A549 (cell line): ENCODE results near the gene UNC13C. TPM values are rescaled to one million over a fixed set of nuclear protein-coding genes. Genes with fewer than 3 reads are reported as not detected.

Source experiments
- ATAC-seq, 2 experiments: fragments of 200-7000 bp in 1 of 2; fragments of >200 bp in 1 of 2; cut with Nextera tagmentation in 1 of 2; cut with Tn5 transposase in 1 of 2; 3 replicates each; pipeline versions ENCODE4 v1.8.0 to v1.9.1; 2018 to 2020; ENCODE audit warnings: mild to moderate bottlenecking in 1 of 2, moderate library complexity in 1 of 2
- CTCF ChIA-PET: fragments of 300-600 bp; sonication (Branson Sonifier 250); formaldehyde crosslinking; extraction: SDS; loops from one replicate; lab custom pipeline; 2021; ENCODE audit warnings: antibody characterized with exemption, inconsistent platforms; lab: Yijun Ruan, JAX
- POLR2A ChIA-PET: fragments of 350-600 bp; formaldehyde crosslinking; extraction: SDS; loops from one replicate; lab custom pipeline; 2021; ENCODE audit warnings: antibody characterized with exemption, inconsistent platforms; lab: Yijun Ruan, JAX
- DNase-seq, 2 experiments: peaks; one replicate each; pipeline versions ENCODE4 v3.0.0 to v3.0.0-alpha.2; 2011 to 2016; ENCODE audit warnings: low read depth in 1 of 2, low spot score in 1 of 2
- FAIRE-seq: peaks from 2 replicates; lab custom pipeline; 2011; peaks lifted over from hg19 to GRCh38; lab: Jason Lieb, UNC
- H3K27ac ChIP-seq, 2 experiments: fragments of >200 bp; sonication (Bioruptor Twin); formaldehyde crosslinking; 3 replicates each; pipeline ENCODE4 v1.5.1; 2016 to 2017
- H3K4me1 ChIP-seq: fragments of >200 bp; sonication (Bioruptor Twin); formaldehyde crosslinking; 3 replicates; pipeline ENCODE4 v1.6.1; 2016
- H3K4me2 ChIP-seq: fragments of >200 bp; sonication (Bioruptor Twin); formaldehyde crosslinking; 3 replicates; pipeline ENCODE4 v1.6.1; 2016
- H3K4me3 ChIP-seq: fragments of >200 bp; sonication (Bioruptor Twin); formaldehyde crosslinking; 3 replicates; pipeline ENCODE4 v1.5.1; 2016
- H3K9me3 ChIP-seq: fragments of >200 bp; sonication (Bioruptor Twin); formaldehyde crosslinking; 3 replicates; pipeline ENCODE4 v1.6.1; 2016
- CBX2 ChIP-seq: fragments of 200-600 bp; sonication (generic); IDR thresholded peaks from 2 replicates; pipeline ENCODE4 v1.6.1; 2016; ENCODE audit warnings: low read depth, mild to moderate bottlenecking, borderline replicate concordance
- CBX8 ChIP-seq: fragments of 200-600 bp; sonication (generic); IDR thresholded peaks from 2 replicates; pipeline ENCODE4 v1.6.1; 2016
- CEBPB ChIP-seq, 2 experiments: fragments of >200 bp in 1 of 2; sonication (Bioruptor Twin) in 1 of 2; formaldehyde crosslinking in 1 of 2; IDR thresholded peaks; 2 replicates each; pipeline ENCODE4 v1.6.1; 2012 to 2016
- CTCF ChIP-seq: fragments of >200 bp; sonication (Bioruptor Twin); formaldehyde crosslinking; IDR thresholded peaks from 3 replicates; pipeline ENCODE4 v1.5.1; 2016
- EHF ChIP-seq: fragments of 250-450 bp; sonication (Bioruptor Pico); IDR thresholded peaks from 2 replicates; pipeline ENCODE4 v1.5.0; 2020; ENCODE audit warnings: mild to moderate bottlenecking
- EHMT2 ChIP-seq: fragments of 200-600 bp; sonication (generic); IDR thresholded peaks from 2 replicates; pipeline ENCODE4 v1.6.1; 2016; ENCODE audit warnings: antibody characterized with exemption, low read depth, mild to moderate bottlenecking, moderate library complexity
- ESRRA ChIP-seq: fragments of 150-350 bp; IDR thresholded peaks from 2 replicates; pipeline ENCODE4 v1.6.1; 2014; ENCODE audit warnings: mild to moderate bottlenecking, low read length, borderline replicate concordance
- FOSB ChIP-seq: fragments of 250-450 bp; sonication (Bioruptor Pico); IDR thresholded peaks from 2 replicates; pipeline ENCODE4 v1.5.0; 2020; ENCODE audit warnings: mild to moderate bottlenecking, moderate library complexity
- FOSL2 ChIP-seq, 2 experiments: fragments of 450-650 bp in 1 of 2; fragments of >200 bp in 1 of 2; sonication (Bioruptor Twin) in 1 of 2; formaldehyde crosslinking; IDR thresholded peaks; 2 replicates each; pipeline versions ENCODE4 v1.5.0 to v1.6.1; 2016 to 2020; ENCODE audit warnings: mild to moderate bottlenecking in 1 of 2, moderate library complexity in 1 of 2
- FOXS1 ChIP-seq: fragments of 250-450 bp; sonication (Bioruptor Pico); IDR thresholded peaks from 2 replicates; pipeline ENCODE4 v1.5.0; 2020; ENCODE audit warnings: mild to moderate bottlenecking, moderate library complexity
- HDAC2 ChIP-seq: fragments of 200-600 bp; sonication (generic); IDR thresholded peaks from 2 replicates; pipeline ENCODE4 v1.6.1; 2016
- HES2 ChIP-seq: fragments of >200 bp; sonication (Bioruptor Twin); formaldehyde crosslinking; IDR thresholded peaks from 2 replicates; pipeline ENCODE4 v1.6.1; 2016
- HEYL ChIP-seq: fragments of 250-450 bp; sonication (Bioruptor Pico); IDR thresholded peaks from 2 replicates; pipeline ENCODE4 v1.8.0; 2021; ENCODE audit warnings: mild to moderate bottlenecking, moderate library complexity
- HOXA7 ChIP-seq: fragments of 250-450 bp; sonication (Bioruptor Pico); IDR thresholded peaks from 2 replicates; pipeline ENCODE4 v1.5.0; 2020; ENCODE audit warnings: mild to moderate bottlenecking, moderate library complexity
- HOXB13 ChIP-seq: fragments of 250-450 bp; sonication (Bioruptor Pico); IDR thresholded peaks from 2 replicates; pipeline ENCODE4 v1.5.0; 2020; ENCODE audit warnings: low read depth, mild to moderate bottlenecking, moderate library complexity
- HOXB5 ChIP-seq: fragments of 250-450 bp; sonication (Bioruptor Pico); IDR thresholded peaks from 2 replicates; pipeline ENCODE4 v1.5.0; 2020; ENCODE audit warnings: mild to moderate bottlenecking, moderate library complexity
- JUN ChIP-seq, 2 experiments: fragments of >200 bp; sonication (Bioruptor Twin); formaldehyde crosslinking; IDR thresholded peaks; 2 replicates in 1 of 2; 3 replicates in 1 of 2; pipeline ENCODE4 v1.6.1; 2016 to 2017
- JUNB ChIP-seq: fragments of >200 bp; sonication (Bioruptor Twin); formaldehyde crosslinking; IDR thresholded peaks from 2 replicates; pipeline ENCODE4 v1.6.1; 2016
- MAFK ChIP-seq: fragments of 450-650 bp; IDR thresholded peaks from 2 replicates; pipeline ENCODE4 v1.6.1; 2014; ENCODE audit not compliant: partially characterized antibody
- MAX ChIP-seq: IDR thresholded peaks from 2 replicates; pipeline ENCODE4 v1.6.1; 2012
- MAZ ChIP-seq: fragments of 150-350 bp; IDR thresholded peaks from 2 replicates; pipeline ENCODE4 v1.6.1; 2014; ENCODE audit warnings: antibody characterized with exemption, low read depth, low read length, borderline replicate concordance
- NFE2L2 ChIP-seq: fragments of 150-350 bp; conservative IDR thresholded peaks from 2 replicates; pipeline ENCODE4 v1.6.1; 2014; ENCODE audit warnings: low read length
- NPAS2 ChIP-seq: fragments of 250-450 bp; sonication (Bioruptor Pico); IDR thresholded peaks from 2 replicates; pipeline ENCODE4 v1.8.0; 2022; ENCODE audit warnings: mild to moderate bottlenecking, moderate library complexity, borderline replicate concordance
- NR3C1 ChIP-seq: fragments of >200 bp; sonication (Bioruptor Twin); formaldehyde crosslinking; IDR thresholded peaks from 3 replicates; pipeline ENCODE4 v1.6.1; 2017
- PBX3 ChIP-seq: IDR thresholded peaks from 2 replicates; pipeline ENCODE4 v1.6.1; 2012
- POLR2AphosphoS2 ChIP-seq: conservative IDR thresholded peaks from 2 replicates; pipeline ENCODE4 v1.6.1; 2012; ENCODE audit warnings: low read length, improper control_type of control experiment, inconsistent platforms
- RAD21 ChIP-seq, 2 experiments: fragments of >200 bp in 1 of 2; sonication (Bioruptor Twin) in 1 of 2; formaldehyde crosslinking in 1 of 2; IDR thresholded peaks in 1 of 2; conservative IDR thresholded peaks in 1 of 2; 2 replicates in 1 of 2; 3 replicates in 1 of 2; pipeline ENCODE4 v1.6.1; 2012 to 2018; ENCODE audit warnings: inconsistent platforms in 1 of 2
- RCOR1 ChIP-seq: fragments of 150-350 bp; IDR thresholded peaks from 2 replicates; pipeline ENCODE4 v1.6.1; 2014; ENCODE audit warnings: antibody characterized with exemption, low read length, low read depth
- RNF2 ChIP-seq: fragments of 200-600 bp; sonication (generic); IDR thresholded peaks from 2 replicates; pipeline ENCODE4 v1.6.1; 2016; ENCODE audit warnings: low read depth, mild to moderate bottlenecking, antibody characterized with exemption, moderate library complexity, borderline replicate concordance
- SMC3 ChIP-seq: fragments of >200 bp; sonication (Bioruptor Twin); formaldehyde crosslinking; IDR thresholded peaks from 3 replicates; pipeline ENCODE4 v1.6.1; 2018; ENCODE audit warnings: inconsistent platforms
- SREBF2 ChIP-seq: fragments of 450-650 bp; IDR thresholded peaks from 2 replicates; pipeline ENCODE4 v1.6.1; 2014; ENCODE audit warnings: mild to moderate bottlenecking, moderate library complexity
- TP53 ChIP-seq: fragments of 250-450 bp; sonication (Bioruptor Pico); IDR thresholded peaks from 2 replicates; pipeline ENCODE4 v1.5.0; 2021; ENCODE audit warnings: mild to moderate bottlenecking, moderate library complexity
- USF2 ChIP-seq: fragments of 450-650 bp; IDR thresholded peaks from 2 replicates; pipeline ENCODE4 v1.6.1; 2014; ENCODE audit warnings: antibody characterized with exemption
- WGBS: methylation state at CpG from one replicate; pipeline ENCODE4 v1.1.6; 2017; ENCODE audit errors: missing lambda C conversion rate; 5-methylcytosine and 5-hydroxymethylcytosine counted together
- polyA plus RNA-seq, 4 experiments: library from polyadenylated mRNA; depleted of rRNA in 3 of 4; stranded (reverse); fragments of >200 nt; fragmentation: RNase III in 1 of 4; extraction: RNeasy Plus Mini Kit Qiagen cat#74134 plus additional on column Dnase treatment in 1 of 4; gene quantifications; 2 replicates in 3 of 4; 3 replicates in 1 of 4; pipeline ENCODE4 v1.2.3, GENCODE V29; 2011 to 2017

The UNC13C gene
- polyA plus RNA-seq, 2 of the 4 experiments (the other 2 are of a cell fraction): 0.01 to 0.04 TPM

- WGBS: 16% methylated on average over 3 of the region's 3 CpGs
- POLR2A ChIA-PET: no interaction called here
- no peak for ATAC-seq
These were observed 329.1 kb downstream of the UNC13C start for GRCh38 chr15:54307252-54307902.

GRCh38 chr15:54307926-54308325 lies 329.7 kb downstream of the UNC13C start:
- CTCF ChIA-PET: interaction anchor here (0.9 kb wide), 1 partner anchor 213 kb away, joined by 3 read pairs; no protein-coding TSS in a partner anchor
- no peak for TF ChIP-seq POLR2AphosphoS2
- no peak for TF ChIP-seq TP53 (CRISPR knock-in tag)
- no peak for TF ChIP-seq MAZ
- no peak for TF ChIP-seq EHMT2
- TF ChIP-seq FOSB (CRISPR knock-in tag): no peak
- no peak for TF ChIP-seq HOXB13 (CRISPR knock-in tag)
- TF ChIP-seq CBX2: no peak
- TF ChIP-seq CTCF: no peak
- TF ChIP-seq SREBF2: no peak
- no peak for TF ChIP-seq HDAC2
- TF ChIP-seq FOXS1: no peak
- no peak for TF ChIP-seq JUNB
- no peak for TF ChIP-seq MAX
- TF ChIP-seq HES2: no peak
- no peak for TF ChIP-seq MAFK
- TF ChIP-seq NFE2L2: no peak
- TF ChIP-seq NPAS2 (CRISPR knock-in tag): no peak
- DNase-seq: no peak

More at GRCh38 chr15:54307252-54307902, 329.1 kb downstream of the UNC13C start:
- Histone ChIP-seq H3K27ac (no peak overlapping the region), H3K4me2 (no peak overlapping the region), H3K4me3 (no peak overlapping the region), H3K9me3 (no peaks in the 10 kb centered on the region), H3K4me1 (no peaks in the 10 kb centered on the region)
- CTCF ChIA-PET: no interaction called here
- no peak for DNase-seq
- TF ChIP-seq CEBPB (IDR thresholded peaks at IDR 0.05) (no peak), ESRRA (no peak), POLR2AphosphoS2 (no peak), EHF (CRISPR knock-in tag) (no peak)
- no peak for FAIRE-seq

GRCh38 chr15:54312528-54312927 lies 334.3 kb downstream of the UNC13C start:
- H3K4me2 ChIP-seq: no peak overlapping the region
- CTCF ChIA-PET: no interaction called here
- POLR2A ChIA-PET: no interaction called here
- H3K4me1 ChIP-seq: no peaks in the 10 kb centered on the region
- DNase-seq: no peak
- H3K27ac ChIP-seq: no peak overlapping the region
- no peak for ATAC-seq
- H3K4me3 ChIP-seq: no peak overlapping the region
- H3K9me3 ChIP-seq: no peaks in the 10 kb centered on the region
- FAIRE-seq: no peak
- no peak for TF ChIP-seq FOSL2 (IDR thresholded peaks at IDR 0.05)
- no peak for TF ChIP-seq FOSL2 (CRISPR knock-in tag; IDR thresholded peaks at IDR 0.05)
- TF ChIP-seq EHMT2: no peak
- no peak for TF ChIP-seq RCOR1
- no peak for TF ChIP-seq NR3C1
- TF ChIP-seq NPAS2 (CRISPR knock-in tag): no peak
- no peak for TF ChIP-seq RNF2
- no peak for TF ChIP-seq CBX8
- TF ChIP-seq FOSB (CRISPR knock-in tag): no peak
- TF ChIP-seq SMC3: no peak
- no peak for TF ChIP-seq PBX3
- no peak for TF ChIP-seq ESRRA
- no peak for TF ChIP-seq HEYL (CRISPR knock-in tag)
- TF ChIP-seq JUNB: no peak
- no peak for TF ChIP-seq HOXA7
- no peak for TF ChIP-seq RAD21 (conservative IDR thresholded peaks at IDR 0.05 in 1 of 2, IDR thresholded peaks at IDR 0.05 in 1 of 2)
- no peak for TF ChIP-seq JUN (IDR thresholded peaks at IDR 0.05)
- TF ChIP-seq EHF (CRISPR knock-in tag): no peak
- no peak for TF ChIP-seq HOXB5 (CRISPR knock-in tag)
- TF ChIP-seq HDAC2: no peak
- TF ChIP-seq USF2: no peak

More at GRCh38 chr15:54307926-54308325, 329.7 kb downstream of the UNC13C start:
- FAIRE-seq (no peak), ATAC-seq (no peak)
- 74% methylated on average over 2 of the region's 2 CpGs for WGBS
- no peaks in the 10 kb centered on the region for H3K9me3 ChIP-seq
- H3K27ac ChIP-seq: no peak overlapping the region
- POLR2A ChIA-PET: no interaction called here
- H3K4me1 ChIP-seq: no peaks in the 10 kb centered on the region
- H3K4me2 ChIP-seq: no peak overlapping the region
- H3K4me3 ChIP-seq: no peak overlapping the region
